GM12878 (cell line): Measurements from ENCODE around the gene TRIM17. TPM values are rescaled to one million over a fixed set of nuclear protein-coding genes. Genes with fewer than 3 reads are reported as not detected.

Experiments
- ATAC-seq: fragments of 200-7000 bp; cut with Tn5 transposase; 3 replicates; pipeline ENCODE4 v1.9.1; 2020; ENCODE audit warnings: mild to moderate bottlenecking, moderate library complexity
- BruUV-seq: library from RNA; stranded (reverse); fragments of 400-500 nt; replicated peaks from 2 replicates; lab custom pipeline; 2021; lab: Mats Ljungman, UMichigan
- CTCF ChIA-PET: fragments of 300-600 bp; sonication (Branson Sonifier 250); formaldehyde crosslinking; extraction: SDS; loops from one replicate; lab custom pipeline; 2021; ENCODE audit warnings: inconsistent platforms; lab: Yijun Ruan, JAX
- POLR2A ChIA-PET: fragments of 350-600 bp; formaldehyde crosslinking; extraction: SDS; loops from one replicate; lab custom pipeline; 2021; ENCODE audit warnings: inconsistent platforms; lab: Charles Lee
- RAD21 ChIA-PET: fragments of 300-600 bp; sonication (Branson Sonifier 250); formaldehyde crosslinking; loops from one replicate; lab custom pipeline; 2023; ENCODE audit warnings: antibody characterized with exemption; ENCODE audit not compliant: unreplicated experiment; lab: Charles Lee
- SMC1A ChIA-PET: fragments of 300-600 bp; sonication (Branson Sonifier 250); formaldehyde crosslinking; loops from one replicate; lab custom pipeline; 2023; ENCODE audit not compliant: unreplicated experiment, uncharacterized antibody; lab: Charles Lee
- DNase-seq: peaks from one replicate; pipeline ENCODE4 v3.0.0-alpha.2; 2011; ENCODE audit warnings: low read depth, low spot score
- FAIRE-seq: peaks from 3 replicates; lab custom pipeline; 2011; peaks lifted over from hg19 to GRCh38; lab: Jason Lieb, UNC
- H2AFZ ChIP-seq: 2 replicates; pipeline ENCODE4 v1.6.0; 2011; ENCODE audit warnings: low read depth, low read length, control low read depth; ENCODE audit not compliant: control insufficient read depth
- H3K27ac ChIP-seq: 2 replicates; pipeline ENCODE4 v1.5.1; 2011; ENCODE audit warnings: control low read depth; ENCODE audit not compliant: control insufficient read depth, insufficient read depth
- H3K27me3 ChIP-seq, 2 experiments: replicated peaks in 1 of 2; 2 replicates each; pipeline versions ENCODE4 v1.6.0 to v1.6.1; 2011; ENCODE audit warnings: low read length in 1 of 2; ENCODE audit not compliant: control insufficient read depth in 2 of 2, insufficient read depth in 2 of 2
- H3K36me3 ChIP-seq, 2 experiments: 2 replicates each; pipeline ENCODE4 v1.5.1; 2011; ENCODE audit warnings: low read length in 1 of 2; ENCODE audit not compliant: control insufficient read depth in 2 of 2, insufficient read depth in 2 of 2
- H3K4me1 ChIP-seq: 2 replicates; pipeline ENCODE4 v1.6.1; 2011; ENCODE audit warnings: mild to moderate bottlenecking, low read length, moderate library complexity, mixed read lengths; ENCODE audit not compliant: control insufficient read depth, insufficient read depth
- H3K4me2 ChIP-seq: 2 replicates; pipeline ENCODE4 v1.6.0; 2011; ENCODE audit warnings: control low read depth; ENCODE audit not compliant: control insufficient read depth, insufficient read depth
- H3K4me3 ChIP-seq: fragments of 200-600 bp; sonication (generic); 2 replicates; pipeline ENCODE4 v1.5.1; 2016
- H3K79me2 ChIP-seq: 2 replicates; pipeline ENCODE4 v1.6.0; 2011; ENCODE audit warnings: low read length; ENCODE audit not compliant: control insufficient read depth, insufficient read depth
- H3K9ac ChIP-seq: 2 replicates; pipeline ENCODE4 v1.8.0; 2011; ENCODE audit warnings: low read length, control low read depth, mixed read lengths; ENCODE audit not compliant: control insufficient read depth, insufficient read depth
- H3K9me3 ChIP-seq: replicated peaks from 3 replicates; pipeline ENCODE4 v1.5.1; 2011; ENCODE audit warnings: mild to moderate bottlenecking, low read length; ENCODE audit not compliant: control insufficient read depth, insufficient read depth
- H4K20me1 ChIP-seq: 2 replicates; pipeline ENCODE4 v1.6.0; 2011; ENCODE audit not compliant: control insufficient read depth, insufficient read depth
- ATF7 ChIP-seq: fragments of 450-650 bp; IDR thresholded peaks from 2 replicates; pipeline ENCODE4 v1.6.1; 2016; ENCODE audit warnings: low read depth, mild to moderate bottlenecking
- CBX5 ChIP-seq: sonication (generic); IDR thresholded peaks from 2 replicates; pipeline ENCODE4 v1.6.1; 2016; ENCODE audit warnings: low read depth, moderate library complexity, mild to moderate bottlenecking, inconsistent platforms
- EZH2 ChIP-seq: IDR thresholded peaks from 2 replicates; pipeline ENCODE4 v1.6.1; 2012; ENCODE audit warnings: low read depth, mild to moderate bottlenecking, control low read depth, inconsistent platforms, low read length, borderline replicate concordance; ENCODE audit not compliant: control insufficient read depth
- FOXK2 ChIP-seq: fragments of 450-650 bp; IDR thresholded peaks from 2 replicates; pipeline ENCODE4 v1.6.1; 2017; ENCODE audit warnings: mild to moderate bottlenecking, moderate library complexity
- JUND ChIP-seq: IDR thresholded peaks from 2 replicates; pipeline ENCODE4 v1.6.1; 2012; ENCODE audit warnings: low read depth, mild to moderate bottlenecking, low read length, improper control_type of control experiment, moderate library complexity
- KAT2A ChIP-seq: conservative IDR thresholded peaks from 2 replicates; pipeline ENCODE4 v1.6.1; 2011; ENCODE audit warnings: low read depth, low read length; ENCODE audit not compliant: control insufficient read depth
- RFX5 ChIP-seq: IDR thresholded peaks from 2 replicates; pipeline ENCODE4 v1.6.1; 2011; ENCODE audit warnings: low read depth, low read length, improper control_type of control experiment
- TAF1 ChIP-seq: IDR thresholded peaks from 2 replicates; pipeline ENCODE4 v1.6.1; 2011; ENCODE audit warnings: mild to moderate bottlenecking, low read depth, low read length, borderline replicate concordance
- TCF12 ChIP-seq: IDR thresholded peaks from 2 replicates; pipeline ENCODE4 v1.6.1; 2011; ENCODE audit warnings: low read depth, mild to moderate bottlenecking, low read length
- ZNF622 ChIP-seq: fragments of 450-650 bp; IDR thresholded peaks from 2 replicates; pipeline ENCODE4 v1.6.1; 2017; ENCODE audit warnings: mild to moderate bottlenecking, inconsistent platforms
- ZSCAN29 ChIP-seq: fragments of 450-650 bp; IDR thresholded peaks from 2 replicates; pipeline ENCODE4 v1.6.1; 2017; ENCODE audit warnings: mild to moderate bottlenecking, moderate library complexity
- ZZZ3 ChIP-seq: IDR thresholded peaks from 2 replicates; pipeline ENCODE4 v1.6.1; 2011; ENCODE audit warnings: low read depth; ENCODE audit not compliant: control insufficient read depth, insufficient read length
- WGBS: methylation state at CpG from one replicate; pipeline ENCODE4 v1.1.6; 2016; ENCODE audit warnings: low lambda C conversion rate; ENCODE audit not compliant: insufficient replicate concordance, insufficient coverage; ENCODE audit errors: missing lambda C conversion rate; 5-methylcytosine and 5-hydroxymethylcytosine counted together
- in situ Hi-C: fragments of 300-500 bp; cut with MboI; formaldehyde crosslinking; loops from 9 replicates; pipeline ENCODE4 v1.14.3; 2018; ENCODE audit warnings: mixed read lengths
- intact Hi-C: fragments of 100-400 bp; cut with micrococcal nuclease; formaldehyde crosslinking; loops from one replicate; pipeline ENCODE4 v1.14.2; 2022; ENCODE audit not compliant: unreplicated experiment
- polyA plus RNA-seq, 11 experiments: library from polyadenylated mRNA; depleted of rRNA in 4 of 11; unstranded in 6 of 11; stranded (reverse) in 5 of 11; fragments of >200 nt; fragmentation: Nextera tagmentation in 4 of 11; fragmentation: Illumina TruSeq in 1 of 11; extraction: Ambion mirVana in 4 of 11; extraction: Trizol in 1 of 11; gene quantifications; 1 replicate in 1 of 11; 2 replicates in 10 of 11; pipeline versions ENCODE4 v1.2.1 to v1.2.3, GENCODE V29; 2011 to 2016; ENCODE audit warnings: inconsistent platforms in 2 of 11, missing spikeins in 2 of 11, low read depth in 1 of 11
- total RNA-seq, 4 experiments: library from RNA; depleted of rRNA in 3 of 4; stranded (reverse); fragments of >200 nt in 3 of 4; fragmentation: Illumina TruSeq in 1 of 4; extraction: Trizol in 1 of 4; gene quantifications; 2 replicates each; pipeline versions ENCODE4 v1.2.1 to v1.2.3, GENCODE V29; 2013 to 2021
- TF ChIP-seq, protein P1 (sequence below): fragments of 450-650 bp; IDR thresholded peaks from 2 replicates; pipeline ENCODE4 v1.6.1; 2017; ENCODE audit warnings: mild to moderate bottlenecking, moderate library complexity
- TF ChIP-seq, protein P2 (sequence below): IDR thresholded peaks from 2 replicates; pipeline ENCODE4 v1.6.1; 2012; ENCODE audit warnings: low read depth, low read length, improper control_type of control experiment
- TF ChIP-seq, protein P3 (sequence below): fragments of 150-350 bp; IDR thresholded peaks from 2 replicates; pipeline ENCODE4 v1.6.1; 2016; ENCODE audit warnings: low read depth, low read length

Gene TRIM17
- total and polyA plus RNA-seq, 10 of the 15 experiments (the other 5 are each of a cell fraction or from before 2014, with no cell fraction given): 0.16 to 0.32 TPM; not detected in 8

- RAD21 ChIA-PET: no interaction called here
- intact Hi-C loops (no loop called here), in situ Hi-C loops (no loop called here)
- no peak overlapping the region for H3K4me2 ChIP-seq
- CTCF ChIA-PET: no interaction called here
- SMC1A ChIA-PET: no interaction called here
- no peaks in the 10 kb centered on the region; the same call in 1 of the 2 replicates for H4K20me1 ChIP-seq
- no peaks in the 10 kb centered on the region for H3K4me1 ChIP-seq
- no TSS peak for BruUV-seq
- H3K4me3 ChIP-seq: no peak overlapping the region
- H3K27me3 ChIP-seq: no peaks in the 10 kb centered on the region
- H2AFZ ChIP-seq: no peak overlapping the region
- no peaks in the 10 kb centered on the region for H3K79me2 ChIP-seq
- ATAC-seq (no peak), FAIRE-seq (no peak), DNase-seq (no peak)
- 19% methylated on average over 20 of the region's 26 CpGs for WGBS
- H3K36me3 ChIP-seq: no peaks in the 10 kb centered on the region
- H3K27ac ChIP-seq: no peak overlapping the region
- no peaks in the 10 kb centered on the region for H3K9me3 ChIP-seq
- H3K9ac ChIP-seq: no peak overlapping the region
- POLR2A ChIA-PET: no interaction called here
- TF ChIP-seq, protein P1, sequence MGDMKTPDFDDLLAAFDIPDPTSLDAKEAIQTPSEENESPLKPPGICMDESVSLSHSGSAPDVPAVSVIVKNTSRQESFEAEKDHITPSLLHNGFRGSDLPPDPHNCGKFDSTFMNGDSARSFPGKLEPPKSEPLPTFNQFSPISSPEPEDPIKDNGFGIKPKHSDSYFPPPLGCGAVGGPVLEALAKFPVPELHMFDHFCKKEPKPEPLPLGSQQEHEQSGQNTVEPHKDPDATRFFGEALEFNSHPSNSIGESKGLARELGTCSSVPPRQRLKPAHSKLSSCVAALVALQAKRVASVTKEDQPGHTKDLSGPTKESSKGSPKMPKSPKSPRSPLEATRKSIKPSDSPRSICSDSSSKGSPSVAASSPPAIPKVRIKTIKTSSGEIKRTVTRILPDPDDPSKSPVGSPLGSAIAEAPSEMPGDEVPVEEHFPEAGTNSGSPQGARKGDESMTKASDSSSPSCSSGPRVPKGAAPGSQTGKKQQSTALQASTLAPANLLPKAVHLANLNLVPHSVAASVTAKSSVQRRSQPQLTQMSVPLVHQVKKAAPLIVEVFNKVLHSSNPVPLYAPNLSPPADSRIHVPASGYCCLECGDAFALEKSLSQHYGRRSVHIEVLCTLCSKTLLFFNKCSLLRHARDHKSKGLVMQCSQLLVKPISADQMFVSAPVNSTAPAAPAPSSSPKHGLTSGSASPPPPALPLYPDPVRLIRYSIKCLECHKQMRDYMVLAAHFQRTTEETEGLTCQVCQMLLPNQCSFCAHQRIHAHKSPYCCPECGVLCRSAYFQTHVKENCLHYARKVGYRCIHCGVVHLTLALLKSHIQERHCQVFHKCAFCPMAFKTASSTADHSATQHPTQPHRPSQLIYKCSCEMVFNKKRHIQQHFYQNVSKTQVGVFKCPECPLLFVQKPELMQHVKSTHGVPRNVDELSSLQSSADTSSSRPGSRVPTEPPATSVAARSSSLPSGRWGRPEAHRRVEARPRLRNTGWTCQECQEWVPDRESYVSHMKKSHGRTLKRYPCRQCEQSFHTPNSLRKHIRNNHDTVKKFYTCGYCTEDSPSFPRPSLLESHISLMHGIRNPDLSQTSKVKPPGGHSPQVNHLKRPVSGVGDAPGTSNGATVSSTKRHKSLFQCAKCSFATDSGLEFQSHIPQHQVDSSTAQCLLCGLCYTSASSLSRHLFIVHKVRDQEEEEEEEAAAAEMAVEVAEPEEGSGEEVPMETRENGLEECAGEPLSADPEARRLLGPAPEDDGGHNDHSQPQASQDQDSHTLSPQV: no peak
- TF ChIP-seq ZSCAN29 (no peak), RFX5 (no peak), FOXK2 (no peak), JUND (no peak), TCF12 (no peak), ATF7 (no peak), ZNF622 (no peak), TAF1 (no peak), KAT2A (no peak), CBX5 (no peak), EZH2 (no peak), ZZZ3 (no peak)
- TF ChIP-seq, protein P2, sequence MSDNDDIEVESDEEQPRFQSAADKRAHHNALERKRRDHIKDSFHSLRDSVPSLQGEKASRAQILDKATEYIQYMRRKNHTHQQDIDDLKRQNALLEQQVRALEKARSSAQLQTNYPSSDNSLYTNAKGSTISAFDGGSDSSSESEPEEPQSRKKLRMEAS: no peak
- TF ChIP-seq, protein P3, sequence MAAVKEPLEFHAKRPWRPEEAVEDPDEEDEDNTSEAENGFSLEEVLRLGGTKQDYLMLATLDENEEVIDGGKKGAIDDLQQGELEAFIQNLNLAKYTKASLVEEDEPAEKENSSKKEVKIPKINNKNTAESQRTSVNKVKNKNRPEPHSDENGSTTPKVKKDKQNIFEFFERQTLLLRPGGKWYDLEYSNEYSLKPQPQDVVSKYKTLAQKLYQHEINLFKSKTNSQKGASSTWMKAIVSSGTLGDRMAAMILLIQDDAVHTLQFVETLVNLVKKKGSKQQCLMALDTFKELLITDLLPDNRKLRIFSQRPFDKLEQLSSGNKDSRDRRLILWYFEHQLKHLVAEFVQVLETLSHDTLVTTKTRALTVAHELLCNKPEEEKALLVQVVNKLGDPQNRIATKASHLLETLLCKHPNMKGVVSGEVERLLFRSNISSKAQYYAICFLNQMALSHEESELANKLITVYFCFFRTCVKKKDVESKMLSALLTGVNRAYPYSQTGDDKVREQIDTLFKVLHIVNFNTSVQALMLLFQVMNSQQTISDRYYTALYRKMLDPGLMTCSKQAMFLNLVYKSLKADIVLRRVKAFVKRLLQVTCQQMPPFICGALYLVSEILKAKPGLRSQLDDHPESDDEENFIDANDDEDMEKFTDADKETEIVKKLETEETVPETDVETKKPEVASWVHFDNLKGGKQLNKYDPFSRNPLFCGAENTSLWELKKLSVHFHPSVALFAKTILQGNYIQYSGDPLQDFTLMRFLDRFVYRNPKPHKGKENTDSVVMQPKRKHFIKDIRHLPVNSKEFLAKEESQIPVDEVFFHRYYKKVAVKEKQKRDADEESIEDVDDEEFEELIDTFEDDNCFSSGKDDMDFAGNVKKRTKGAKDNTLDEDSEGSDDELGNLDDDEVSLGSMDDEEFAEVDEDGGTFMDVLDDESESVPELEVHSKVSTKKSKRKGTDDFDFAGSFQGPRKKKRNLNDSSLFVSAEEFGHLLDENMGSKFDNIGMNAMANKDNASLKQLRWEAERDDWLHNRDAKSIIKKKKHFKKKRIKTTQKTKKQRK: no peak
These were observed 55.1 kb downstream of the TRIM17 start for GRCh38 chr1:228361314-228362140.
